Umbilical cord (tissue), 2 donors: ENCODE results near the gene ALDH1A3. TPM values are rescaled to one million over a fixed set of nuclear protein-coding genes. Genes with fewer than 3 reads are reported as not detected.

Experiments used
- DNase-seq: peaks from one replicate; pipeline ENCODE4 v3.0.0-alpha.2; 2015; ENCODE audit warnings: low spot score
- total RNA-seq: library from RNA; depleted of rRNA; stranded (reverse); fragments of >200 nt; gene quantifications from one replicate; pipeline ENCODE4 v1.2.3, GENCODE V29; 2014; ENCODE audit warnings: low replicate concordance; ENCODE audit not compliant: insufficient read depth

Gene ALDH1A3
- total RNA-seq, 1 donor from 2014 or later: 2.2 TPM

GRCh38 chr15:100881573-100882336, 2.1 kb downstream of the ALDH1A3 start:
- no peak for DNase-seq

GRCh38 chr15:100885116-100885515, 5.5 kb downstream of the ALDH1A3 start:
- no peak for DNase-seq

GRCh38 chr15:100885811-100886210, 6.2 kb downstream of the ALDH1A3 start:
- no peak for DNase-seq

GRCh38 chr15:100887211-100887913, 7.7 kb downstream of the ALDH1A3 start:
- DNase-seq: no peak

GRCh38 chr15:100889385-100890050, 9.9 kb downstream of the ALDH1A3 start:
- peak; percentile 92 for DNase-seq

- DNase-seq: no peak
Observed at GRCh38 chr15:100890051-100890720, 10.6 kb downstream of the ALDH1A3 start.

GRCh38 chr15:100890850-100891249, 11.2 kb downstream of the ALDH1A3 start:
- DNase-seq: no peak

- no peak for DNase-seq
Observed at GRCh38 chr15:100891307-100892012, 11.8 kb downstream of the ALDH1A3 start.

- no peak for DNase-seq
Observed at GRCh38 chr15:100892013-100892355, 12.4 kb downstream of the ALDH1A3 start.

- no peak for DNase-seq
Observed at GRCh38 chr15:100893261-100893963, 13.8 kb downstream of the ALDH1A3 start.

GRCh38 chr15:100893964-100894295, 14.3 kb downstream of the ALDH1A3 start:
- DNase-seq: no peak

GRCh38 chr15:100895721-100896120, 16.1 kb downstream of the ALDH1A3 start:
- DNase-seq: no peak

- peak; percentile 12 for DNase-seq
Observed at GRCh38 chr15:100897221-100898151, 17.9 kb downstream of the ALDH1A3 start.

- DNase-seq: no peak
Observed at GRCh38 chr15:100898152-100898490, 18.5 kb downstream of the ALDH1A3 start.

GRCh38 chr15:100898661-100899462, 19.2 kb downstream of the ALDH1A3 start:
- DNase-seq: no peak

GRCh38 chr15:100899601-100900000, 20.0 kb downstream of the ALDH1A3 start:
- no peak for DNase-seq

GRCh38 chr15:100900136-100900794, 20.6 kb downstream of the ALDH1A3 start:
- DNase-seq: no peak

- no peak for DNase-seq
Observed at GRCh38 chr15:100900795-100901169, 21.2 kb downstream of the ALDH1A3 start.

- no peak for DNase-seq
Observed at GRCh38 chr15:100901296-100901695, 21.7 kb downstream of the ALDH1A3 start.
